Vagina (tissue), 2 donors: Measurements from ENCODE around the gene TRIO.

Experiments
- CTCF ChIP-seq, 3 experiments: fragments of 450-650 bp in 2 of 3; fragments of 200-600 bp in 1 of 3; sonication (generic) in 1 of 3; IDR thresholded peaks; one replicate each; pipeline ENCODE4 v1.5.1; 2017 to 2019; ENCODE audit warnings: antibody characterized with exemption in 3 of 3, mild to moderate bottlenecking in 2 of 3, moderate library complexity in 2 of 3
- POLR2AphosphoS5 ChIP-seq, 2 donors: sonication (generic); formaldehyde crosslinking; IDR thresholded peaks; one replicate each; pipeline ENCODE4 v1.9.0; 2017; ENCODE audit warnings: antibody characterized with exemption in 2 of 2, mild to moderate bottlenecking in 2 of 2, low read depth in 1 of 2; ENCODE audit not compliant: insufficient read depth in 1 of 2

DNA sequence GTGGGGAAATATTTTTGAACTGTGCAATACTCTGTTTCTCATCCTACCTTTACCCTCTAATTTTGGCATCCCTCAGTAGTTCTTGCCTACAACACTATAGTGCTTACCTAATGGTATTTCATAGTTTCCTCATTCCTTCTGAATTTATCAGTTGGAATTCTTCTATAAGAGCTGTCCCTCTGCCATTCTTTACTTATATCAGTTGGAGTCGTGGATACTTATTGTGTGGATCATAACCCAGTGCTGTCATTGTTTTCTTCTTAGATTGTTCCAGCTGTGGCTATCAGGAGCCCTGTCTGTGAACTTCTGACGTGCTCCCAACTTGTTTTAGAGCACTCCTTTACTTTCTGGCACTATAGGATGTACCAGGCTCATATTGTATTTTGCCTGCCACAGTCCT, 292.3 kb downstream of the TRIO start:
- TF ChIP-seq CTCF (IDR thresholded peaks at IDR 0.05): no peak
- no peak for TF ChIP-seq POLR2AphosphoS5 (IDR thresholded peaks at IDR 0.05; ENCODE audit: insufficient read depth in 1 of 2, low read depth in 1 of 2)
